T-cell (primary cell): ENCODE measurements around the gene CNNM1. TPM values are rescaled to one million over a fixed set of nuclear protein-coding genes. Genes with fewer than 3 reads are reported as not detected.

ENCODE experiments used
- ATAC-seq, 4 experiments: fragments of 200-7000 bp in 3 of 4; fragments of 150-1000 bp in 1 of 4; cut with Tn5 transposase; replicated peaks in 1 of 4; 1 replicate in 3 of 4; 2 replicates in 1 of 4; pipeline ENCODE4 v1.10.0; 2021; ENCODE audit warnings: moderate library complexity in 3 of 4, mild to moderate bottlenecking in 2 of 4, moderate number of reproducible peaks in 1 of 4
- CTCF ChIA-PET, 2 donors: fragments of 300-600 bp; sonication (Branson Sonifier 250); formaldehyde crosslinking; loops; one replicate each; lab custom pipeline; 2022; ENCODE audit warnings: antibody characterized with exemption in 2 of 2; lab: Charles Lee
- POLR2A ChIA-PET, 2 donors: fragments of 300-600 bp; sonication (Branson Sonifier 250); formaldehyde crosslinking; loops; one replicate each; lab custom pipeline; 2022; ENCODE audit warnings: antibody characterized with exemption in 2 of 2; lab: Charles Lee
- DNase-seq, 35 experiments: peaks; one replicate each; pipeline versions ENCODE4 v3.0.0 to v3.0.0-alpha.2; 2013 to 2023
- H3K27ac ChIP-seq: one replicate; pipeline ENCODE4 v1.5.1; 2013; ENCODE audit warnings: low read length
- H3K27me3 ChIP-seq, 2 experiments: replicated peaks in 1 of 2; 1 replicate in 1 of 2; 2 replicates in 1 of 2; pipeline versions ENCODE4 v1.6.1 to v1.7.0; 2013; ENCODE audit warnings: low read length in 1 of 2, mixed read lengths in 1 of 2; ENCODE audit not compliant: control insufficient read depth in 2 of 2, insufficient read depth in 2 of 2; ENCODE audit errors: extremely low read depth in 1 of 2
- H3K36me3 ChIP-seq, 2 donors: 1 replicate in 1 of 2; 2 replicates in 1 of 2; pipeline versions ENCODE4 v1.6.1 to v1.7.0; 2013; ENCODE audit warnings: low read length in 1 of 2; ENCODE audit not compliant: control insufficient read depth in 2 of 2, insufficient read depth in 1 of 2; ENCODE audit errors: extremely low read depth in 1 of 2
- H3K4me1 ChIP-seq, 2 experiments: 1 replicate in 1 of 2; 2 replicates in 1 of 2; pipeline versions ENCODE4 v1.6.1 to v1.7.0; 2013; ENCODE audit warnings: low read length in 2 of 2, mixed read lengths in 1 of 2; ENCODE audit not compliant: insufficient read depth in 2 of 2, control insufficient read depth in 1 of 2; ENCODE audit errors: extremely low read depth in 1 of 2
- H3K4me3 ChIP-seq, 2 donors: 1 replicate in 1 of 2; 2 replicates in 1 of 2; pipeline versions ENCODE4 v1.5.1 to v1.7.0; 2013; ENCODE audit warnings: mild to moderate bottlenecking in 2 of 2, low read length in 1 of 2, moderate library complexity in 1 of 2; ENCODE audit not compliant: control insufficient read depth in 1 of 2; ENCODE audit errors: extremely low read depth in 1 of 2
- H3K9me3 ChIP-seq: 2 replicates; pipeline ENCODE4 v1.7.0; 2013
- H3K27ac Mint-ChIP-seq, 2 donors: one replicate each; pipeline ENCODE4 v1.8.0; 2020 to 2021; ENCODE audit warnings: mild to moderate bottlenecking in 2 of 2, mixed read lengths in 2 of 2
- H3K27me3 Mint-ChIP-seq, 2 donors: one replicate each; pipeline ENCODE4 v1.8.0; 2021 to 2022; ENCODE audit warnings: mixed read lengths in 2 of 2
- H3K36me3 Mint-ChIP-seq: one replicate; pipeline ENCODE4 v1.8.0; 2021; ENCODE audit warnings: mixed read lengths
- H3K4me1 Mint-ChIP-seq, 3 donors: one replicate each; pipeline ENCODE4 v1.8.0; 2020 to 2022; ENCODE audit warnings: mixed read lengths in 3 of 3, mild to moderate bottlenecking in 1 of 3
- H3K4me3 Mint-ChIP-seq, 3 donors: one replicate each; pipeline ENCODE4 v1.8.0; 2020 to 2022; ENCODE audit warnings: mild to moderate bottlenecking in 3 of 3, mixed read lengths in 3 of 3, moderate library complexity in 3 of 3
- H3K9me3 Mint-ChIP-seq, 3 donors: one replicate each; pipeline ENCODE4 v1.8.0; 2020 to 2022; ENCODE audit warnings: mixed read lengths in 3 of 3
- WGBS: methylation state at CpG from one replicate; pipeline ENCODE4 v1.1.5; 2013; ENCODE audit warnings: missing lambda C conversion rate; ENCODE audit not compliant: insufficient coverage; 5-methylcytosine and 5-hydroxymethylcytosine counted together
- total RNA-seq, 35 experiments: library from RNA in 6 of 35; stranded (reverse) in 6 of 35; fragments of 120-200 nt in 1 of 35; gene quantifications; one replicate each; pipeline versions ENCODE4 v1.2.1 to v1.2.4 and lab custom pipeline; 2013 to 2026

CNNM1 gene
- total RNA-seq, 5 donors from 2014 or later (not counting 1 experiment from before 2014, with no cell fraction given): 0.25 to 1.2 (median 0.36) TPM

DNA sequence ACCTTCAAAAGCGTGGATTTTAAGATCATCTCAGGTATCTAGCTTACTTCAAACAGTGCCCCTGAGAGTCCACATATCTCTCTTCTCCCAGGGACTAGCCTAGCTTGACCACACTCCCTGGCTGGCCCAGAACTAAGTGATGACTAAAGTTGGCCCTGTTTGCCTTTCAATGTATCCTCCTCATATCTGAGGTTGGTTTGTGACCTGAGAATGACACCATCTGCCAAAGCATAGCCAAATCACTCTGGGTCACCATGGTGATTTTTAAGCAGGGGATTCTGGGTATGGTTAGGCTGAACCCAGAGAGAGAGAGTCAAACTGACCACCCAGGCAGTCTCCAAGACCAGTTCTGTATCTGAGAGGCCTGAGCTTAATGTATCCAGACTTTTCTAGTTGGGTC, 16.2 kb downstream of the CNNM1 start:
- no peak for DNase-seq
- ChIA-PET CTCF (no interaction called here), POLR2A (no interaction called here)
- Mint-ChIP-seq H3K27me3 (peaks cover 8 to 18% of the 10 kb centered on the region in 2 donors), H3K27ac (no peak overlapping the region), H3K4me1 (no peaks in the 10 kb centered on the region), H3K4me3 (no peak overlapping the region), H3K36me3 (no peaks in the 10 kb centered on the region), H3K9me3 (no peaks in the 10 kb centered on the region)
- 83% methylated on average over 1 of the region's 1 CpG for WGBS
- Histone ChIP-seq H3K27me3 (peaks cover 0 to 7% of the 10 kb centered on the region in 2 experiments), H3K27ac (no peak overlapping the region), H3K4me1 (no peaks in the 10 kb centered on the region), H3K36me3 (no peaks in the 10 kb centered on the region), H3K4me3 (no peak overlapping the region), H3K9me3 (no peaks in the 10 kb centered on the region)
- ATAC-seq: no peak

DNA sequence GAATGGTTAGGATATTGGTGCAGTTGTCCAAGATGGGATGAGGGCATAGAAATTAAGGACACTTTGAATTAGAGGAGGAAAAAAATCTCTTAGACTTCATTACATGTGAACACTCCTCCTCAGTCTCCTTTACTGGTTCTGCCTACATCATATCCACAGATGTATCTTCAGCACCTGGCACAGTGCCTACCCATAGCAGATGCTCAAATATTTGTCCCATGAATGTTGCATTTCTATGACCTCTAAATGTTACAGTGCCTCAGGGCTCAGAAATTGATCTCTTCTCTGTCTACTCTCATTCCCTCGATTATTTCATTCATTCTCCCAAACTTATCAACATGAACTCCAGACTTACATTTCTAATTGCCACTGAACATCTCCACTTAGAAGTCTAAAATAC, 17.1 kb downstream of the CNNM1 start:
- no peak for ATAC-seq

DNA sequence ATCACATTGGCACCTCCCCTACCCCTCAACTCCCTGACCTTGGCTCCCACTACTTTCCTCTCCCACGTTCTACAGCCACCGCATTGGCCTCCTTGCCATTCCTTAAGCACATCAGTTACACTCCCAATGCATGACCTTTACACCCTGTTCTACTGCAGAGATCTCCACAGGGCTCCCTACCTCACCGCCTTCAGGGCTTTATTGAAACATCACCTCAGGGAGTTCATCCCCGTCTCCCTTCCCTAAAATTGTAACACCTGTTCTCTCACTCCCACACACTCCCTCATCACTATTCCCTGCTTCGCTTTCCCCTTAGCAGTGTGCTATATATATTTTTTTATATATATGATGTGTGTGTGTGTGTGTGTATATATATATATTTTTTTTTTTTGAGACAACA, 18.5 kb downstream of the CNNM1 start:
- Mint-ChIP-seq H3K27me3 (peaks cover 4 to 19% of the 10 kb centered on the region in 2 donors), H3K4me1 (no peaks in the 10 kb centered on the region), H3K9me3 (no peaks in the 10 kb centered on the region), H3K4me3 (no peak overlapping the region), H3K36me3 (no peaks in the 10 kb centered on the region), H3K27ac (no peak overlapping the region)
- Histone ChIP-seq H3K27ac (no peak overlapping the region), H3K36me3 (no peaks in the 10 kb centered on the region), H3K9me3 (no peaks in the 10 kb centered on the region), H3K27me3 (peaks cover 0 to 5% of the 10 kb centered on the region in 2 experiments), H3K4me1 (no peaks in the 10 kb centered on the region), H3K4me3 (no peak overlapping the region)
- CTCF ChIA-PET: no interaction called here
- ATAC-seq (no peak), DNase-seq (no peak)
- whole genome bisulfite sequencing: 65% methylated on average over 2 of the region's 5 CpGs
- POLR2A ChIA-PET: interaction anchor here in 1 of 2 donors (0.6 kb wide), 1 partner anchor 59 kb away, joined by 4 read pairs; no protein-coding TSS in a partner anchor

More for the DNA sequence above, 17.1 kb downstream of the CNNM1 start:
- no peak overlapping the region for H3K27ac ChIP-seq
- Mint-ChIP-seq H3K36me3 (no peaks in the 10 kb centered on the region), H3K27me3 (peaks cover 6 to 17% of the 10 kb centered on the region in 2 donors), H3K27ac (no peak overlapping the region), H3K9me3 (no peaks in the 10 kb centered on the region), H3K4me3 (no peak overlapping the region), H3K4me1 (no peaks in the 10 kb centered on the region)
- WGBS: 67% methylated on average over 1 of the region's 1 CpG
- ChIA-PET CTCF (no interaction called here), POLR2A (no interaction called here)
- no peak overlapping the region for H3K4me3 ChIP-seq
- peaks cover 0 to 5% of the 10 kb centered on the region in 2 experiments for H3K27me3 ChIP-seq
- H3K36me3 ChIP-seq: no peaks in the 10 kb centered on the region
- no peaks in the 10 kb centered on the region for H3K4me1 ChIP-seq
- no peak for DNase-seq
- H3K9me3 ChIP-seq: no peaks in the 10 kb centered on the region

DNA sequence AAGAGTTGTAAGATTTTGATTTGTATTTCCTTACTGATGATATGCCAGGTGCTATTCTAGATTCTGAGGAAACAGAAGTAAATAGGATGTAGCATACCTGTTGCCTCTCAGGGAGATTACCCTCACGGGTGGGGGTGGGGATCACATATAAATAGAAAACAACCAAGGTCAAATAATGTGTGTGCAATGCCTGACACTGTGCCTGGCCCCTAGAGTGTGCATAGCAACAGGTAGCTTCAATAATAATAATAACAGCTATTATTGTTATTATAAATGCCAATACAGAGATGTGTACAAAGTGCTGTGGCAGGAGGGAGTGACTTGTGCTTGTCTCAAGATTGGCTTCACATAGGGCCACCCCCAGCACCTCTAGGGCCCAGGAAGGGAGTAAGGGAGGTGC, 24.0 kb downstream of the CNNM1 start:
- Histone ChIP-seq H3K9me3 (no peaks in the 10 kb centered on the region), H3K36me3 (no peaks in the 10 kb centered on the region), H3K4me3 (no peak overlapping the region), H3K4me1 (no peaks in the 10 kb centered on the region), H3K27ac (no peak overlapping the region), H3K27me3 (peaks cover 0 to 3% of the 10 kb centered on the region in 2 experiments)
- H3K4me1 Mint-ChIP-seq: no peaks in the 10 kb centered on the region
- CTCF ChIA-PET: interaction anchor here in 1 of 2 donors (0.6 kb wide), 1 partner anchor 74 kb away, joined by 3 read pairs; no protein-coding TSS in a partner anchor
- ATAC-seq (no peak), DNase-seq (no peak)
- no peaks in the 10 kb centered on the region for H3K36me3 Mint-ChIP-seq
- H3K27me3 Mint-ChIP-seq: peaks cover 11 to 22% of the 10 kb centered on the region in 2 donors
- H3K27ac Mint-ChIP-seq: no peak overlapping the region
- WGBS: no CpG with 5 or more reads among the region's 1 CpG
- no peaks in the 10 kb centered on the region for H3K9me3 Mint-ChIP-seq
- POLR2A ChIA-PET: no interaction called here
- no peak overlapping the region for H3K4me3 Mint-ChIP-seq

DNA sequence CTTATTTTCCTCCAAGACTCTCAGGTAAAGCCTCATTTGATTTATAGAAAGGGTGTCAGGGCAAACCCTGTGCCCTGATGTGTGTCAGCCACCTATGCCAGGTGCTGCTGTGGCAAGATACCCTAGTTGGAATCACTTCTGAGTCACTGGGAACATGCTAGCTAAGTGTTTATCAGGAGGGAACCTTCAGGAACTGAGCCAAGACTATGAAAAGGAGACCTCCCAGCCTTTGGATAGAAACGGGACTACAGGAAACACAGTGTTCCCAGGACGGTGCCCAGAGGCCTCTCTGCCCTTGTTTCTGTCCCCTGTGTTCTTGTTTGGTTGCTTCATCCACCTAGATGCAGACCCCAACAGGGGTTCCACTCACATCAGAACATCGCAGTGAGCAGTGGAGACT, 28.5 kb downstream of the CNNM1 start:
- Histone ChIP-seq H3K36me3 (no peaks in the 10 kb centered on the region), H3K9me3 (no peaks in the 10 kb centered on the region), H3K4me3 (no peak overlapping the region), H3K4me1 (no peaks in the 10 kb centered on the region), H3K27ac (no peak overlapping the region), H3K27me3 (peaks cover 0 to 9% of the 10 kb centered on the region in 2 experiments)
- no peaks in the 10 kb centered on the region for H3K9me3 Mint-ChIP-seq
- H3K27ac Mint-ChIP-seq: no peak overlapping the region
- DNase-seq (no peak), ATAC-seq (no peak)
- peaks cover 11 to 16% of the 10 kb centered on the region in 2 donors for H3K27me3 Mint-ChIP-seq
- WGBS: 66% methylated on average over 3 of the region's 3 CpGs
- CTCF ChIA-PET: no interaction called here
- no peaks in the 10 kb centered on the region for H3K4me1 Mint-ChIP-seq
- no peak overlapping the region for H3K4me3 Mint-ChIP-seq
- H3K36me3 Mint-ChIP-seq: no peaks in the 10 kb centered on the region
- POLR2A ChIA-PET: no interaction called here

DNA sequence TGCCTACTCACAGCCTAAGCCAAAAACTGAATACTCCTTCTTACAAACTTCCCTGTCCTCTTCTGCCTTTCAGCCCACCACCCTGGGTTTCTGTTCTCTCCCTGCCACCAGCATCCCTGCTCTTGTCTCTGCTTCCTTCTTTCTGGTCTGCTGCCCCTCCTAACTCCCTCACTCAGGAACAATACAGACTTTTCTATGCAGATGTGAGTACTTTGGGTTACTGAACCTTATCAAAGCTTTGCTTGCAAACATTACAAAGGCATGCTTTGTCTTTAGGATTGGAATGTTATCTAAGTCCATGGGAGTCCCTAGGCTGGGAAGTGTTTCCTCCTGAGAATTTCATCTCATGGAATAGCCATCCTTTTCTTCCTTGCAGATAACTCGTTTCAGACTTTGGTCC, 28.9 kb downstream of the CNNM1 start:
- CTCF ChIA-PET: no interaction called here

DNA sequence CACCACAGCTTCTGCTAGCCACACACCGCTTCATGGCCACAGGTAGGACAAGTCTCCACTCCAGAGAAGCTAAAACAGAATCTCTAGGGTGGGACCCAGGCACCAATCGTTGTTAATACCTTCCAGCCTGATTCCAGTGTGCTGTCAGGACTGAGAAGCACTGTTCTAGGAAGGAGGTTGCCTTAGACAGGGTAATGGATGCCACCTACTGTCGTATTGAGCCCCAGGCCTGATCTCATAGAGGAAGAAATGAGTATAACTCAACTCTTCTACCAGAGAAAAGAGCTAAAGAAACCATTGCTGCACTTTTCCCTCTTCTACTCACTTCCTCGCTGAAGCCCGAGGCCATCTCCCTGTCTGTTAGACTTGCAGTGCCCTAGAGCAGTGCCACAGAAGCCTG, 31.8 kb downstream of the CNNM1 start:
- no peaks in the 10 kb centered on the region for H3K9me3 Mint-ChIP-seq
- H3K27me3 Mint-ChIP-seq: peaks cover 3% of the 10 kb centered on the region in 2 donors
- H3K4me1 ChIP-seq: no peaks in the 10 kb centered on the region
- DNase-seq: no peak
- no peak for ATAC-seq
- no peak overlapping the region for H3K4me3 Mint-ChIP-seq
- H3K4me1 Mint-ChIP-seq: no peaks in the 10 kb centered on the region
- peaks cover 0 to 12% of the 10 kb centered on the region in 2 experiments for H3K27me3 ChIP-seq
- POLR2A ChIA-PET: no interaction called here
- CTCF ChIA-PET: no interaction called here
- no peak overlapping the region for H3K27ac Mint-ChIP-seq
- no peak overlapping the region for H3K4me3 ChIP-seq
- H3K36me3 Mint-ChIP-seq: no peaks in the 10 kb centered on the region
- H3K36me3 ChIP-seq: no peaks in the 10 kb centered on the region
- no peaks in the 10 kb centered on the region for H3K9me3 ChIP-seq
- no peak overlapping the region for H3K27ac ChIP-seq
- 70% methylated on average over 2 of the region's 5 CpGs for WGBS

More for the DNA sequence above, 28.9 kb downstream of the CNNM1 start:
- Histone ChIP-seq H3K4me1 (no peaks in the 10 kb centered on the region), H3K4me3 (no peak overlapping the region), H3K27me3 (peaks cover 0 to 9% of the 10 kb centered on the region in 2 experiments), H3K36me3 (no peaks in the 10 kb centered on the region), H3K9me3 (no peaks in the 10 kb centered on the region), H3K27ac (no peak overlapping the region)
- Mint-ChIP-seq H3K36me3 (no peaks in the 10 kb centered on the region), H3K9me3 (no peaks in the 10 kb centered on the region), H3K27me3 (peaks cover 11 to 14% of the 10 kb centered on the region in 2 donors), H3K4me1 (no peaks in the 10 kb centered on the region), H3K4me3 (no peak overlapping the region), H3K27ac (no peak overlapping the region)
- ATAC-seq (no peak), DNase-seq (no peak)
- WGBS: no CpG with 5 or more reads among the region's 1 CpG
- POLR2A ChIA-PET: no interaction called here
